ENCODE measurements around the gene DNLZ.

The DNLZ gene

DNA sequence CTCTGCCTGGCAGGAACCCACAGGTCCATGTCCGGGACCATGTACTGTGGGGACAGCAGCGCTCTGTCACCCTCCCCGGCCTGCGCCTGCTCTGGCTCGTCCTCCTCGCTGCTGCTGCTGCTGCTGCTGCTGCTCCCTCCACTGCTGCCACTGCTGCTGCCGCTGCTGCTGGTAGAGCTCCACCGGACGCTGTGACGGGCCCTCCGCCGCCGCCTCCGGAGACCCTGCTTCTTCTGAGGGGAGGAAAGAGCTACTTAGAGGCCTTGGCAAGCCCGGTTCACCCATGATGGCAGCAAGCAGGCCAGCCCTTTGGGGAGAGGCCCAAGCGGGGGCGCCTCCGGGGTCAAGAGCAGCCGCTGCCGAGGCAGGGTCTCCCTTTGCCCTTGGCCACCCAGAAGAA is 19.9 kb upstream of the DNLZ start:
- no peak overlapping the region for H3K4me3 ChIP-seq (ENCODE audit: low read depth, low read length)
- H3K36me3 ChIP-seq (ENCODE audit: insufficient read depth, low read length): peaks cover 3% of the 10 kb centered on the region; the same call in 1 of the 2 replicates
- no peaks in the 10 kb centered on the region for H3K4me1 ChIP-seq (ENCODE audit: control insufficient read depth, insufficient read depth, low read length, unreplicated experiment)
- H2AFZ ChIP-seq (ENCODE audit: low read length, unreplicated experiment): no peak overlapping the region
- no peak overlapping the region for H3K27ac ChIP-seq (ENCODE audit: low read depth, low read length)
- H3K27me3 ChIP-seq (ENCODE audit: insufficient read depth, low read length): no peaks in the 10 kb centered on the region
- no peaks in the 10 kb centered on the region for H3K79me2 ChIP-seq (ENCODE audit: control insufficient read depth, insufficient read depth, low read length, unreplicated experiment)

DNA sequence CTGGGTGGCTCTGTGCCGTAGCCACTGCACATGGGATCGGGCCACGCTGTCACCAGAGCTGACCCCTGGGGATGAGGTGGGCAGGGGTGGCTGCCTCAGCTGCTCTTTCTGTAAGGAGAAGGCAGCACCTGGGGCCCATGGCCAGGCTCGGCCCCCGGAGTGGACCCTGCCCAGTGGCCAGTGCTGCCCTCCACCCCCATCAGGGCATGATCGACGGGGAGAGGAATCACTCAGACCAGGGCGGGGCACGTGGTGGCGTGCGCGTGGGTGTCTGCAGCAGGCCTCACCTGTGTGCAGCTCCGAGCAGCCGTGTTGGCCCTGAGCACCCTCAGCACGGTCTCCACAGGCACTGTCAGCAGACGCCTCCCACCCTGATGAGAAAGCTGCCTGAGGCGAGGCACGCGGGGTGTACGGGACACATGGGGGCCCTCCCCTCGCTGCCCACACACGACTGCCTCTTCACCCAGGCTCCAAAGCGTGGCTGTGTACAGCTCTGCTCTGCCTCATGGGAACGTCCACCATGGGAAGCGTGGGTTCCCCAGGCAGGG is 18.5 kb upstream of the DNLZ start:
- Histone ChIP-seq H3K36me3 (ENCODE audit: insufficient read depth, low read length) (peaks cover 3% of the 10 kb centered on the region; the same call in 1 of the 2 replicates), H2AFZ (ENCODE audit: low read length, unreplicated experiment) (no peak overlapping the region), H3K4me3 (ENCODE audit: low read depth, low read length) (no peak overlapping the region), H3K27ac (ENCODE audit: low read depth, low read length) (no peak overlapping the region), H3K79me2 (ENCODE audit: control insufficient read depth, insufficient read depth, low read length, unreplicated experiment) (no peaks in the 10 kb centered on the region), H3K27me3 (ENCODE audit: insufficient read depth, low read length) (no peaks in the 10 kb centered on the region), H3K4me1 (ENCODE audit: control insufficient read depth, insufficient read depth, low read length, unreplicated experiment) (no peaks in the 10 kb centered on the region)

- no peaks in the 10 kb centered on the region for H3K79me2 ChIP-seq (ENCODE audit: control insufficient read depth, insufficient read depth, low read length, unreplicated experiment)
- H3K4me3 ChIP-seq (ENCODE audit: low read depth, low read length): no peak overlapping the region
- no peak overlapping the region for H3K27ac ChIP-seq (ENCODE audit: low read depth, low read length)
- H3K4me1 ChIP-seq (ENCODE audit: control insufficient read depth, insufficient read depth, low read length, unreplicated experiment): no peaks in the 10 kb centered on the region
- H3K36me3 ChIP-seq (ENCODE audit: insufficient read depth, low read length): peaks cover 3% of the 10 kb centered on the region; the same call in 1 of the 2 replicates
- no peaks in the 10 kb centered on the region for H3K27me3 ChIP-seq (ENCODE audit: insufficient read depth, low read length)
- H2AFZ ChIP-seq (ENCODE audit: low read length, unreplicated experiment): no peak overlapping the region
These were observed 17.8 kb upstream of the DNLZ start for GRCh38 chr9:136381311-136381710.

- H3K4me3 ChIP-seq (ENCODE audit: low read depth, low read length): no peak overlapping the region
- no peak overlapping the region for H3K27ac ChIP-seq (ENCODE audit: low read depth, low read length)
- no peaks in the 10 kb centered on the region for H3K79me2 ChIP-seq (ENCODE audit: control insufficient read depth, insufficient read depth, low read length, unreplicated experiment)
- no peaks in the 10 kb centered on the region for H3K4me1 ChIP-seq (ENCODE audit: control insufficient read depth, insufficient read depth, low read length, unreplicated experiment)
- peaks cover 3% of the 10 kb centered on the region; the same call in 1 of the 2 replicates for H3K36me3 ChIP-seq (ENCODE audit: insufficient read depth, low read length)
- H3K27me3 ChIP-seq (ENCODE audit: insufficient read depth, low read length): no peaks in the 10 kb centered on the region
- H2AFZ ChIP-seq (ENCODE audit: low read length, unreplicated experiment): no peak overlapping the region
These were observed 16.8 kb upstream of the DNLZ start for GRCh38 chr9:136380381-136380780.

- H3K27ac ChIP-seq (ENCODE audit: low read depth, low read length): no peak overlapping the region
- no peaks in the 10 kb centered on the region for H3K4me1 ChIP-seq (ENCODE audit: control insufficient read depth, insufficient read depth, low read length, unreplicated experiment)
- H2AFZ ChIP-seq (ENCODE audit: low read length, unreplicated experiment): no peak overlapping the region
- no peaks in the 10 kb centered on the region for H3K79me2 ChIP-seq (ENCODE audit: control insufficient read depth, insufficient read depth, low read length, unreplicated experiment)
- H3K36me3 ChIP-seq (ENCODE audit: insufficient read depth, low read length): no peaks in the 10 kb centered on the region
- H3K4me3 ChIP-seq (ENCODE audit: low read depth, low read length): no peak overlapping the region
- H3K27me3 ChIP-seq (ENCODE audit: insufficient read depth, low read length): no peaks in the 10 kb centered on the region
These were observed 16.3 kb upstream of the DNLZ start for GRCh38 chr9:136379891-136380290.

DNA sequence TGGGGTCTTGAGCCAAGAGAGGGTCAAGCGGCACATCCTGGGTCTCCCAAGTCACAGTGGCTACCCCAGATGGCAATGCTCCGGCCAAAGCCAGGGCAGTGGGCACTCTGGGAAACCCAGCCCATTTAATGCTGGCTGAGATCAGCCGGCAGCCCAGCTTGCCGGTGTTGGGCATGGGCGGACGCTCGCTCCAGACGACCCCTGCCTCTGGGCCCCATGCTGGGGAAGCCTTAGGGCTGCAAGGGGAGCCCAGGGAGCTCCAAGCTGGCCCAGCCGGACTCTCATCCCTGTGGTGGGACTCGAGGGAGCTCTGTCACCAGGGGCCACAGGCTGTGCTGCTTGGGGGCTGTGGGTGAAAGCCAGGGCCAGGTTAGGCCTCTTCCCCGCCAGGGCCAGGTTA is 15.9 kb upstream of the DNLZ start:
- no peak overlapping the region for H2AFZ ChIP-seq (ENCODE audit: low read length, unreplicated experiment)
- H3K4me1 ChIP-seq (ENCODE audit: control insufficient read depth, insufficient read depth, low read length, unreplicated experiment): no peaks in the 10 kb centered on the region
- no peaks in the 10 kb centered on the region for H3K79me2 ChIP-seq (ENCODE audit: control insufficient read depth, insufficient read depth, low read length, unreplicated experiment)
- no peaks in the 10 kb centered on the region for H3K27me3 ChIP-seq (ENCODE audit: insufficient read depth, low read length)
- H3K4me3 ChIP-seq (ENCODE audit: low read depth, low read length): no peak overlapping the region
- no peaks in the 10 kb centered on the region for H3K36me3 ChIP-seq (ENCODE audit: insufficient read depth, low read length)
- H3K27ac ChIP-seq (ENCODE audit: low read depth, low read length): no peak overlapping the region

GRCh38 chr9:136379003-136379287 is 15.4 kb upstream of the DNLZ start:
- Histone ChIP-seq H3K4me1 (ENCODE audit: control insufficient read depth, insufficient read depth, low read length, unreplicated experiment) (no peaks in the 10 kb centered on the region), H3K4me3 (ENCODE audit: low read depth, low read length) (no peak overlapping the region), H3K27ac (ENCODE audit: low read depth, low read length) (no peak overlapping the region), H3K27me3 (ENCODE audit: insufficient read depth, low read length) (no peaks in the 10 kb centered on the region), H3K79me2 (ENCODE audit: control insufficient read depth, insufficient read depth, low read length, unreplicated experiment) (no peaks in the 10 kb centered on the region), H2AFZ (ENCODE audit: low read length, unreplicated experiment) (no peak overlapping the region), H3K36me3 (ENCODE audit: insufficient read depth, low read length) (no peaks in the 10 kb centered on the region)

- H3K79me2 ChIP-seq (ENCODE audit: control insufficient read depth, insufficient read depth, low read length, unreplicated experiment): no peaks in the 10 kb centered on the region
- no peak overlapping the region for H2AFZ ChIP-seq (ENCODE audit: low read length, unreplicated experiment)
- H3K4me1 ChIP-seq (ENCODE audit: control insufficient read depth, insufficient read depth, low read length, unreplicated experiment): no peaks in the 10 kb centered on the region
- H3K27me3 ChIP-seq (ENCODE audit: insufficient read depth, low read length): no peaks in the 10 kb centered on the region
- no peaks in the 10 kb centered on the region for H3K36me3 ChIP-seq (ENCODE audit: insufficient read depth, low read length)
- H3K4me3 ChIP-seq (ENCODE audit: low read depth, low read length): no peak overlapping the region
- no peak overlapping the region for H3K27ac ChIP-seq (ENCODE audit: low read depth, low read length)
These were observed 14.8 kb upstream of the DNLZ start for GRCh38 chr9:136378170-136379002.

DNA sequence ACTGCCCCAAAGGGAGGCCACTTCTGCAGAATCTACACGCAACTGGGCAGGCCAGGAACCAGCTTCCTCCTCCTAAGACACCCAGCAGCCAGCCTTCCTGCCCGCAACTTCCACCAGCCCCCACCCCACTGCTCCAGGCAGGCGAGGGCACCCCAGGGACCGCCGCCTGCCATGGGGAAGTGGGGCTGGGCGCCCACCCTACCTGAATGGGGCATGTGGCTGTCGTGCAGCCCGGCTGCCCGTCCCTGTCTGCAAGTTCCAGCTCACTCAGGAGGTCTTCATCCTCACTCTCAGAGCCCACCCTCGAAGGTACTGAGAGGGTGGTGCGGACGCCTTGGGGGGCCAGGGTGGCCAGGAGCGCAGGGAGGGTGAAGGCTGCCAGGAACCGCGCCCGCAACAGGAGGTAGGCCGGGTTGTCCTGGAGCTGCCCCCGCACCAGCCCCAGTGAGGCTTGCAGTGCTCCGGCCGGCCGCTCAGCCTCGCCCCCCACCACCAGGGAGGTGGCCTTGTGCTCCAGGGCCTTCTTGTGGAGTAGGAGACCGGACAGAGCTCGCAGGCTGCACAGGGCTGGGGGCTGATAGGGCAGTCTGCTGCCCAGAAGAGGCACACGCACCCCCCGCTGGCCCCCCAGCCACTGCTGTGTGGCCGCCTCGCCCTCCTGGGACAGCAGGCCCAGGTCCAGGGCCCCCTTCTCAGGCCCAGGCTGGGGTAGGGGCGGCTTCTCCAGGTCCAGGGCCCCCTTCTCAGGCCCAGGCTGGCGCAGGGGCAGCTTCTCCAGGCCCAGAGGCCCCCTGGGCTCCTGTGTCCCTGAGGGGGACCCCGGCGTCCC is 14.0 kb upstream of the DNLZ start:
- Histone ChIP-seq H3K79me2 (ENCODE audit: control insufficient read depth, insufficient read depth, low read length, unreplicated experiment) (no peaks in the 10 kb centered on the region), H3K27me3 (ENCODE audit: insufficient read depth, low read length) (no peaks in the 10 kb centered on the region), H3K4me3 (ENCODE audit: low read depth, low read length) (no peak overlapping the region), H3K4me1 (ENCODE audit: control insufficient read depth, insufficient read depth, low read length, unreplicated experiment) (peaks cover 4% of the 10 kb centered on the region), H3K27ac (ENCODE audit: low read depth, low read length) (no peak overlapping the region), H2AFZ (ENCODE audit: low read length, unreplicated experiment) (no peak overlapping the region), H3K36me3 (ENCODE audit: insufficient read depth, low read length) (no peaks in the 10 kb centered on the region)

DNA sequence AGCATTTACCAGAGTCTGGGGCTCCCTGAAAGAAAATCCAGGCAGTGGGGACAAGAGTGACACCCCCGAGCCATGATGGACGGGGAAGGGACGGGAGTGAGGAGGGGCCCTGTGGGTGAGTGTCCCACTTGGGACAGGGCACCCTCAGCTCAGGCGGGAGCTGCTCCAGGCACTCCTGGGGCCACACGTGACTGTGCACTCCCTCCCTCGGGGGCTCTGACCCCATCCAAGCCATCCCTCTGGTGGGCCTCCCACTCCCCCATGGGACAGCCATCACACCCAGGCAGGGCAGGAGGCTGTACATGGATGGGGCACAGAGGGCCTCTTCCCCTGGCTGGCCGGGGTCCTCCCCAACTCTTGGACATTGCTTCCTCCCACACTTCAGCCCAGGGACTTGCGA is 12.9 kb upstream of the DNLZ start:
- no peak overlapping the region for H2AFZ ChIP-seq (ENCODE audit: low read length, unreplicated experiment)
- H3K36me3 ChIP-seq (ENCODE audit: insufficient read depth, low read length): no peaks in the 10 kb centered on the region
- H3K27ac ChIP-seq (ENCODE audit: low read depth, low read length): no peak overlapping the region
- H3K4me1 ChIP-seq (ENCODE audit: control insufficient read depth, insufficient read depth, low read length, unreplicated experiment): peaks cover 9% of the 10 kb centered on the region
- no peaks in the 10 kb centered on the region for H3K79me2 ChIP-seq (ENCODE audit: control insufficient read depth, insufficient read depth, low read length, unreplicated experiment)
- no peaks in the 10 kb centered on the region for H3K27me3 ChIP-seq (ENCODE audit: insufficient read depth, low read length)
- H3K4me3 ChIP-seq (ENCODE audit: low read depth, low read length): no peak overlapping the region

All from ACC112 (cell line).